ENCODE measurements around the gene GALNT18. TPM values are rescaled to one million over a fixed set of nuclear protein-coding genes. Genes with fewer than 3 reads are reported as not detected.

The GALNT18 gene
- total and polyA plus RNA-seq, 9 donors = 3.0 to 13.2 (median 7.7) TPM

DNA sequence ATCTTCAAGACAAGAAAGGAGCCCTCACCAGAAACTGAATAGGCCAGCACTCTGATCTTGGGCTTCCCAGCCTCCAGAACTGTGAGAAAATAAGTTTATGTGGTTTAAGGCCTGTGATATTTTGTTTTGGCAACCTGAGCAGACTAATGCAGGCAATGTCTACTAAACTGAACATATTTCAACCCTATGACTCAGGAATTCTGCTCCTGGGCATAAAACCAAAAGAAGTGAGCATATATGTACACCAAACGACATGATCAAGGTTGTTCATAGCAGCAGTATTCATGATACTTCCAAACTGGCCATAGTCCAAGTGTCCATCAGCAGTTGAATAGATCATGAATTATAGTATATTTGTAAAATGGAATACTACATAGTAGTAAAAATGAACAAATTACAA, 297.7 kb downstream of the GALNT18 start:
- H3K9me3 ChIP-seq = no peaks in the 10 kb centered on the region
- no peak overlapping the region for H3K27ac ChIP-seq
- intact Hi-C loops (cut with DNase I) = no loop called here
- DNase-seq = no peak
- H3K36me3 ChIP-seq = no peaks in the 10 kb centered on the region
- 68 to 87% (median 76%) methylated on average over 1 of the region's 1 CpG for WGBS, 3 donors
- no peak overlapping the region for H3K4me3 ChIP-seq
- TF ChIP-seq, protein P1, sequence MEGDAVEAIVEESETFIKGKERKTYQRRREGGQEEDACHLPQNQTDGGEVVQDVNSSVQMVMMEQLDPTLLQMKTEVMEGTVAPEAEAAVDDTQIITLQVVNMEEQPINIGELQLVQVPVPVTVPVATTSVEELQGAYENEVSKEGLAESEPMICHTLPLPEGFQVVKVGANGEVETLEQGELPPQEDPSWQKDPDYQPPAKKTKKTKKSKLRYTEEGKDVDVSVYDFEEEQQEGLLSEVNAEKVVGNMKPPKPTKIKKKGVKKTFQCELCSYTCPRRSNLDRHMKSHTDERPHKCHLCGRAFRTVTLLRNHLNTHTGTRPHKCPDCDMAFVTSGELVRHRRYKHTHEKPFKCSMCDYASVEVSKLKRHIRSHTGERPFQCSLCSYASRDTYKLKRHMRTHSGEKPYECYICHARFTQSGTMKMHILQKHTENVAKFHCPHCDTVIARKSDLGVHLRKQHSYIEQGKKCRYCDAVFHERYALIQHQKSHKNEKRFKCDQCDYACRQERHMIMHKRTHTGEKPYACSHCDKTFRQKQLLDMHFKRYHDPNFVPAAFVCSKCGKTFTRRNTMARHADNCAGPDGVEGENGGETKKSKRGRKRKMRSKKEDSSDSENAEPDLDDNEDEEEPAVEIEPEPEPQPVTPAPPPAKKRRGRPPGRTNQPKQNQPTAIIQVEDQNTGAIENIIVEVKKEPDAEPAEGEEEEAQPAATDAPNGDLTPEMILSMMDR (IDR thresholded peaks at IDR 0.05) = no peak
- TF ChIP-seq POLR2A (IDR thresholded peaks at IDR 0.05) (no peak), EP300 (IDR thresholded peaks at IDR 0.05) (no peak)
- peaks cover 4% of the 10 kb centered on the region for H3K4me1 ChIP-seq (ENCODE audit: insufficient read depth)
- no peaks in the 10 kb centered on the region for H3K27me3 ChIP-seq

DNA sequence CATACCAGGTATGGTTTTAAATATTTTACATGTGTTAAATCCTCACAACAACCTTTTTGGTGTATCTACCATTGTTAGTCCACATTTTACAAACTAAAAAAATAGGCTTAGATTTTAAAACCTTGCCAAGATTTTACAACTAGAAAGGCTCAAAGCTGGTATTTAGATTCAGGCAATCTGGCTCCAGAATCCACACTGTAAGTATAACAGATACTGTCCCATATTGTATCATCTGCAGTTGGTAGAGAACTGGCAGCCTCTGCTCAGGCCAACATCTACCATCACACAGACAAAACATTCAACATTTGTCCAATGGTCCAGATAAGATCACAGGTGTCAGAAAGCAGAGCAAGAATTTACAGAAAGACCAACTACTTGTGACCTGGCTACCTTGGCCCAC, 299.7 kb downstream of the GALNT18 start:
- H3K36me3 ChIP-seq = no peaks in the 10 kb centered on the region
- H3K27ac ChIP-seq = no peak overlapping the region
- H3K9me3 ChIP-seq = no peaks in the 10 kb centered on the region
- TF ChIP-seq EP300 (IDR thresholded peaks at IDR 0.05) (no peak), POLR2A (IDR thresholded peaks at IDR 0.05) (no peak)
- TF ChIP-seq, protein P1 (IDR thresholded peaks at IDR 0.05) = no peak
- intact Hi-C loops (cut with DNase I) = no loop called here
- H3K4me3 ChIP-seq = no peak overlapping the region
- no peaks in the 10 kb centered on the region for H3K27me3 ChIP-seq
- H3K4me1 ChIP-seq (ENCODE audit: insufficient read depth) = peaks cover 4% of the 10 kb centered on the region
- DNase-seq = no peak

DNA sequence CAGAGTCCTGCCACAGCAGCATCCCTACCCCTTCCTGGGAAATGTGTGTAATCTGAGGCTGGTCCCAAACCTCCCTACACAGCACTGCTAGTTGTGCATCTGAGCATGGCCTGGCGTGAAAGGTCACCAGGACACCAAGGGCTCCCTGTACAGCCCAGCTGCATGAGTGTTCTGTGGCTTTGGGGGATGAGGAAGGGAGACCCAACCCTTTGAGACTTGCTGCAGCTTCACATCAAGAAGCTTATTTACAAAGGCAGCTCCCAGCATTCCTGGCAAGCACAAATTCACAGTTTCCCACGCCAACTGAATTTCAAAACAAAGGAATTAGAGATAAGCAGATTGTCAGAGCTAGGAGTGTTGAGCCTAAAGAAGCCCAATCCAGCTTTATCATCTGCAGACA, 301.0 kb downstream of the GALNT18 start:
- Histone ChIP-seq H3K27me3 (no peaks in the 10 kb centered on the region), H3K36me3 (no peaks in the 10 kb centered on the region), H3K9me3 (no peaks in the 10 kb centered on the region), H3K4me3 (no peak overlapping the region), H3K27ac (no peak overlapping the region), H3K4me1 (ENCODE audit: insufficient read depth) (peaks cover 4% of the 10 kb centered on the region)
- DNase-seq = no peak
- 10 to 31% (median 18%) methylated on average over 2 of the region's 2 CpGs for WGBS, 3 donors
- TF ChIP-seq, protein P1 (IDR thresholded peaks at IDR 0.05) = no peak
- TF ChIP-seq EP300 (IDR thresholded peaks at IDR 0.05) (no peak), POLR2A (IDR thresholded peaks at IDR 0.05) (no peak)
- intact Hi-C loops (cut with DNase I) = no loop called here

DNA sequence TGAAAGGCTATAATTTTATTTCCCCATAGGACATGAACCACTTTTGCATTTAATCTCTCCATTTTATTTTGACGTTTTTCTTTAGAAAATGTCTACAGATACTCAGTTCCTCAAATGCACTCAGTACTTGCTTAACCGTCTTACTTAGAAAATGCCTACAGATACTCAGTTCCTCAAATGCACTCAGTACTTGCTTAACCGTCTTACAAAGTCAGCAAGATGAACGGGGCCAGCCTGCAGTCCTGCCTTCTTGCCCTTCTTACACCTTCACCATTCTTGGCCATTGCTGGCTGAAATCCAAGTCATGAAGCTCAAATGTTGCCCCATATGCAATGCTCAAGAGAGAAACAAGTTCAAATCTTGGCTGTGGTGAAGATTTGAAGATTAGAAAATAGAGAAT, 302.8 kb downstream of the GALNT18 start:
- peaks cover 8% of the 10 kb centered on the region for H3K4me1 ChIP-seq (ENCODE audit: insufficient read depth)
- no peaks in the 10 kb centered on the region for H3K36me3 ChIP-seq
- no peaks in the 10 kb centered on the region for H3K27me3 ChIP-seq
- no peak for DNase-seq
- WGBS, 3 donors = 93 to 96% (median 95%) methylated on average over 4 of the region's 4 CpGs
- no peak overlapping the region for H3K27ac ChIP-seq
- H3K4me3 ChIP-seq = no peak overlapping the region
- no peaks in the 10 kb centered on the region for H3K9me3 ChIP-seq
- TF ChIP-seq, protein P1 (IDR thresholded peaks at IDR 0.05) = no peak
- intact Hi-C loops (cut with DNase I) = no loop called here

DNA sequence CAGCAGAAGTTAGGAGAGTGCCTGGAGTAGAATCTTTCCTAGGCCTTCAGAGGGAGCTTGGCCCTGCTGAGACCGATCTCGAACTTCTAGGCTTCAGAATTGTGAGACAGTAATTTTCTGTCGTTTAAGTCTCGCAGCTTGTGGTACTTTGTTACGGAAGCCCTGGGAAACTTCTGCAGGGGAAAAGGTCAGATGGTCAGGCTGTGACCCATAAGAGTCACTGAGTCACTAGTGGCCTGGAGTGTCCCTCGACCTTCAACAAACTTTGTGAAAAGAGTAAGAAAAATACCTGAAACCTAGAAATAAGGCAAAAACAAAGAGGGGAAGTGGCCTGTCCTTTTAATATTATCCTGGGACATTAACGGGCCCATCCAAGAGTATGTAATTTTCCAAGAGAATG, 303.3 kb downstream of the GALNT18 start:
- no peak for DNase-seq
- no peaks in the 10 kb centered on the region for H3K27me3 ChIP-seq
- TF ChIP-seq, protein P1 (IDR thresholded peaks at IDR 0.05) = no peak
- TF ChIP-seq POLR2A (IDR thresholded peaks at IDR 0.05) = no peak
- no peak for TF ChIP-seq EP300 (IDR thresholded peaks at IDR 0.05)
- intact Hi-C loops (cut with DNase I) = no loop called here
- no peak overlapping the region for H3K27ac ChIP-seq
- no peak overlapping the region for H3K4me3 ChIP-seq
- H3K9me3 ChIP-seq = no peaks in the 10 kb centered on the region
- peaks cover 9% of the 10 kb centered on the region for H3K4me1 ChIP-seq (ENCODE audit: insufficient read depth)
- H3K36me3 ChIP-seq = no peaks in the 10 kb centered on the region
- WGBS, 3 donors = 95 to 96% (median 95%) methylated on average over 7 of the region's 7 CpGs

Measured in ovary (tissue), 9 donors.